Right atrium auricular region (tissue), 2 donors: ENCODE data around the gene EMC10. TPM values are rescaled to one million over a fixed set of nuclear protein-coding genes. Genes with fewer than 3 reads are reported as not detected.
A peak's percentile ranks its signal among the peaks of the same experiment; 100 is the strongest.

ENCODE experiments used
- DNase-seq: peaks from one replicate; pipeline ENCODE4 v3.0.0-alpha.2; 2019; ENCODE audit warnings: low spot score
- H3K27ac ChIP-seq, 2 donors: fragments of 200-600 bp; sonication (generic); 1 replicate in 1 of 2; 2 replicates in 1 of 2; pipeline ENCODE4 v1.5.1; 2016 to 2019
- H3K27me3 ChIP-seq, 2 donors: fragments of 200-600 bp; sonication (generic); one replicate each; pipeline versions ENCODE4 v1.5.1 to v1.6.0; 2017 to 2019
- H3K36me3 ChIP-seq: fragments of 200-600 bp; sonication (generic); one replicate; pipeline ENCODE4 v1.5.1; 2016
- H3K4me1 ChIP-seq, 2 donors: fragments of 200-600 bp; sonication (generic); one replicate each; pipeline versions ENCODE4 v1.5.1 to v1.6.0; 2017 to 2019
- H3K4me3 ChIP-seq, 2 donors: fragments of 200-600 bp; sonication (generic); 1 replicate in 1 of 2; 2 replicates in 1 of 2; pipeline ENCODE4 v1.5.1; 2017 to 2019; ENCODE audit warnings: mild to moderate bottlenecking in 1 of 2, moderate library complexity in 1 of 2
- H3K9me3 ChIP-seq, 2 donors: fragments of 200-600 bp; sonication (generic); one replicate each; pipeline ENCODE4 v1.5.1; 2019
- CTCF ChIP-seq, 2 donors: fragments of 200-600 bp; sonication (generic); IDR thresholded peaks; one replicate each; pipeline ENCODE4 v1.5.1; 2019; ENCODE audit warnings: antibody characterized with exemption in 2 of 2
- total RNA-seq, 2 donors: library from RNA; depleted of rRNA; stranded (reverse); fragments of >200 nt; gene quantifications; one replicate each; pipeline ENCODE4 v1.1.0, GENCODE V29; 2016

Gene EMC10
- total RNA-seq, 2 donors from 2014 or later = 94.9 to 112 TPM

GRCh38 chr19:50537769-50538230 lies 61.5 kb downstream of the EMC10 start:
- no peaks in the 10 kb centered on the region for H3K27me3 ChIP-seq
- no peak overlapping the region for H3K27ac ChIP-seq
- H3K36me3 ChIP-seq = no peaks in the 10 kb centered on the region
- DNase-seq = peak; percentile 64
- TF ChIP-seq CTCF (IDR thresholded peaks at IDR 0.05) = peak; percentile 58 to 84
- peaks cover 0 to 4% of the 10 kb centered on the region in 2 donors for H3K4me1 ChIP-seq
- H3K9me3 ChIP-seq = peaks cover 0 to 11% of the 10 kb centered on the region in 2 donors
- no peak overlapping the region for H3K4me3 ChIP-seq

Other genes with a start within 250 kb of the EMC10 start
- gene KCNC3, start 147.1 kb upstream of the EMC10 start, total RNA-seq = 1 to 10 TPM; 1.4 to 2.0 TPM
- gene NAPSA, start 110.9 kb upstream of the EMC10 start, total RNA-seq = under 1 TPM in 1 of 2 donors, not detected in 1; 0.31 TPM
- 100 to 1,000 TPM in 1 of 2 donors, 10 to 100 TPM in 1; 97.0 to 121 TPM for gene NR1H2, start 100.0 kb upstream of the EMC10 start, total RNA-seq
- 1 to 10 TPM; 5.9 to 10.0 TPM for gene POLD1, start 92.2 kb upstream of the EMC10 start, total RNA-seq
- gene SPIB, start 57.6 kb upstream of the EMC10 start, total RNA-seq = not detected
- gene MYBPC2, start 43.6 kb upstream of the EMC10 start, total RNA-seq = not detected
- 1 to 10 TPM; 1.4 to 2.3 TPM for gene GARIN5A, start 341 bp downstream of the EMC10 start, total RNA-seq
- gene JOSD2, start 34.7 kb downstream of the EMC10 start, total RNA-seq = 10 to 100 TPM; 26.6 to 38.2 TPM
- not detected for gene ASPDH, start 37.4 kb downstream of the EMC10 start, total RNA-seq
- 1 to 10 TPM; 1.6 to 2.0 TPM for gene LRRC4B, start 91.9 kb downstream of the EMC10 start, total RNA-seq
- gene SYT3, start 163.4 kb downstream of the EMC10 start, total RNA-seq = under 1 TPM; 0.19 to 0.59 TPM
- 1 to 10 TPM in 1 of 2 donors, not detected in 1; 4.6 TPM for gene C19orf81, start 172.9 kb downstream of the EMC10 start, total RNA-seq
- 1 to 10 TPM in 1 of 2 donors, under 1 TPM in 1; 0.56 to 1.8 TPM for gene SHANK1, start 243.3 kb downstream of the EMC10 start, total RNA-seq
- gene CLEC11A, start 246.9 kb downstream of the EMC10 start, total RNA-seq = 10 to 100 TPM; 10.3 to 13.8 TPM